DMS 273 (cell line): ENCODE results near the gene PNN.

Source experiments
- DNase-seq: peaks from one replicate; lab custom pipeline; 2025; ENCODE audit not compliant: unreplicated experiment; lab: John Stamatoyannopoulos, UW

Gene PNN

DNA sequence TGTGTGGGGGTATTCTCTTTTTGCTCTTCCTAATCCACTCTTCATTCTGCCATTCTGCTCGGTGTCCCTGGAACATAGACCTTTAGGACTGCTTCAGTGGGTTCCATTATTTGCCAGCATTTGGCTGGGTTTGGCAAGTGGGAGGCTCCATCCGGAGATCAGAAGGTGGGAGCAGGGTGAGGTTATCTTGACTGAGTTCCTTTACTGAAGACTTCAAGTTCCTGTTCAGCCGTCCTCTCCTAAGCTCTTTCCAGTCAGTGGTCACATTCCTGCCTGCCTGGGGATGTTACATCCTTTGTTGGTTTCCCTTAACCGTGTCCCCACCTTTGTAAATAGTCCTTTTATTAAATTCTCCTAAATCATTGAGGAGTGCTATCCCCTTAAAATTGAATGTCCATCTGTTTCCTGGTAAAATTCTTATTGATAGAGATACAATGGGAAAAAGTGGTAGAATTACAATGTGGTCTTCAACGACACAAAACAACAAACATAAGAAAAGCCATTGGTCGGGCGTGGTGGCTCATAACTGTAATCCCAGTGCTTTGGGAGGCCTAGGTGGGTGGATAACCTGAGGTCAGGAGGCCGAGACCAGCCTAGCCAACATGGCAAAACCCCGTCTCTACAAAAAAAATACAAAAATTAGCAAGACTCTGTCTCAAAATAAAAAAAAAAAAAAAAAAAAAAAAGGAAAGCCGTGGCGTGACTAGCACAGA is 53.6 kb downstream of the PNN start:
- no peak for DNase-seq

DNA sequence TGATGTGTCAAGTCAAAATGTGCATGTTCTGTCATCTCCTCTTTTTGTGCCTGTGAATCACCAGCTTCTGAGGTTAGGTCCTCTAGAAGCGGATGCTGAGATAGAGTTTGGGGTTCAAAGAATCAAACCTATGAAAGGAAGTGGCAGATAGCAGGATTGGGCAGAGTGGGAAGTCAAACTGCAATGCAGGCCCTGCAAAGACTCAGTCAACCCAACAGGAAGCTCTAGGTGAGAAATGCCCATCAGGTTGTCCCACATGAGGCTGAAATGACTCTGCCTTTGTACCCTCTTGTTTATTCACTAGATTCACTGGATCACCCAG is 54.1 kb downstream of the PNN start:
- no peak for DNase-seq

DNA sequence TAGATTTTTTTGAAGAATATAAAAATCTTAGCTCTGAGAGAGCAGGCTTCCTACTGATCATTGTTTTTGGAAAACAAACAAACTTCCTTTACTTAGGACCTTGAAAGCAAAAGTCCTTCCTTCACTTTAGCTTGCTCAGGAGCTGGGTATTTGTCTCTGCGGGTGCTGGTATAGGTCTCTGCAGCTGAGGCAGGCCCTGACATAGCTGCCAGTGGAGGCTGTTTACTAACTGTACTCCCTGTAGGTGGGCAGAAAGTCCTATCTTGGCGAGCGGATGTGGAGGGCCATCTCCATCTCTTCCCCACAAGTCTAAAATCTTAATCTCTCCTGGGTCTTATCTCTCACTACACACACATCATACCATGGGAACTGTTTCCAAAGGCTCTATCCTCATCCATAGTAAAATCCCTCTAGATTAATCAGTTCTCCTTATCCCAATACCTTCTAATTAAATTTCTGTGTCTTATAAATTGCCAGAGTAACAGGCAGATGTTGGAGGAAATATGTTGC is 54.6 kb downstream of the PNN start:
- DNase-seq: no peak

DNA sequence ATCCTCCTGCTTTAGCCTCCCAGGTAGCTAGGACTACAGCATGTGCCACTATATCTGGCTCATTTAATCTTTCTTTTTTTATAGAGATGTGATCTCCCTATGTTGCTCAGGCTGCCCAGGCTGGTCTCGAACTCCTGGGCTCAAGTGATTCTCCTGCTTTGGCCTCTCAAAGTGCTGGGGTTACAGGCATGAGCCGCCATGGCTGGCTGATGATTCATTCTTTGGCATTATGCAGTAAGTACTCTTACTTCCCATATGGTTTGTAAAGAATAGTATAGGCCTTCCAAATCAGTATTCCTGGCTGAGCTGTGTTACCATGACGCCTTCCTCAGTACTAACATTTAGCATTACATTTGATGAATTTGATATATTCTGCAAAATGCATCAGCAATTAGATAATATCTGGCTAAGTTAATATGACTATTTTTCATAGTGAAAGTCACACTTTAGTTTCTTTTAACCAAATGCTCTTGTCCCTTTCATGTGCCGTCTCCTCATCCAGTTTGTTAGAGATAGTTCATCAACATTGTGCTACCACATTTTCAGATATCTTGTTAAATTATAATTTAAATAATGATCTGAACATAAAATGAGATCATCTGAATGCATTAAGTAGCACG is 55.5 kb downstream of the PNN start:
- DNase-seq: no peak

DNA sequence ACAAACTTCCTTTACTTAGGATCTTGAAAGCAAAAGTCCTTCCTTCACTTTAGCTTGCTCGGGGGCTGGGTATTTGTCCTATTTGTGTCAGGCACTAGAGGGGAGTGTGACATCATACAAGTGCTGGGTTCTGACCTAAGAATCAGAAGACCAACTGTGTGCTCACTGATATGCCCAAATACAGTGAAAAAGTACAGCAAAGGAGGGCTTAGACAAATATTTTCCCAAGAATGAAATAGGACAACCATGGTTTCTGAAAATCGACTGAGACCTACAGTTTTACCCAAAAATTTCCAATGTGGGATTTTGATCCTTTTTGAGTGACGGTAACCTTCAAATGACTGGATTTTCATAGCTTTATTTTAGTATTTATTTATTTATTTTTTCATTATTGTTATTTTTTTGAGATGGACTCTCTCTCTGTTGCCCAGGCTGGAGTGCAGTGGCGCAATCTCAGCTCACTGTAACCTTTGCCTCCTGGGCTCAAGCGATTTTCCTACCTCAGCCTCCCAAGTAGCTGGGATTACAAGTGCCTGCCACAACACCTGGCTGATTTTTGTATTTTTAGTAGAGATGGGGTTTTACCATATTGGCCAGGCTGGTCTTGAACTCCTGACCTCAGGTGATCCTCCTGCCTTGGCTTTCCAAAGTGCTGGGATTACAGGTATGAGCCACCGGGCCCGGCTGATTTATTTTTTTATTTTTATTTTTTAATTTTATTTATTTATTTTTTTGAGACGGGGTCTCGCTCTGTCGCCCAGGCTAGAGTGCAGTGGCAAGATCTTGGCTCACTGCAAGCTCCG is 56.9 kb downstream of the PNN start:
- DNase-seq: peak; percentile 60
